Stimulated activated CD4-positive, alpha-beta T cell treated with anti-CD3 and anti-CD28 coated beads, Interleukin-1b, Interleukin-23, amount 100 ng/mL, for 24 hours (primary cell): ENCODE measurements around the gene HDAC11.

Source experiments
- DNase-seq, 4 experiments: peaks; one replicate each; pipeline ENCODE4 v3.0.0-alpha.2; 2020; ENCODE audit warnings: low read depth in 4 of 4, low spot score in 1 of 4

Gene HDAC11

DNA sequence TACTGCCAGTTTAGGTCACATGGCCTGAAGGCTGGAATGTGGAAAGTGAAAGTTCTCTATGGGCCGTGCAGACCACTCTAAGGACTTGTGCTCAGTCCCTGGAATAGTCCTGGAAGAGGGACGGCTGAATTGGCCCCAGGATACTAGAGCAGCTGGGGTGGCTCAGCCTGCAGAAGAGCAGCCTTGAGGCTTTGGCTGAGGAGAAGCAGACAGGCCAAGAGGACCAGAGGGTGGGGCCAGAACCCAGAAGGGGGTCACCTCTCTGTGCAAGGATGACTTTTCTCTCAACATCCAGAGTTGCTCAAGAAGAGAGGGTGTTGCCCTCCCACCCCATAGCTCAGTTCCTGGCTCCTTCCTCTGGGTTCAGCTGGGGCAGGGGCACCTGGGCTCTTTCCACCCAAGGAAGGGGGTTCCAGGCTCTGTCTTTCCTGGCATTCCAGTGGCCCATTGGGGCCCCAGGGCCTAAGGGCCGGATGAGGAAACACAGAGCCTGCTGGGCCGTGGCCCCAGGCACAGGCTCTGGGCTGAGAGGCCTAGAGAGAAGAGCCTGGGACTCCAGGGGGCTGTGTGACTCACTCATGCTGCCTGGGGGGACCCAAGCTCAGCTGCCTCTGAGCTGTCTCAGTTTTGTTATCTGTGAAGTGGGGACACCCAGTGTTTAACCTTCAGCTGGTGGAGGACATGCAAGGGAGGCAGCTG is 60.3 kb downstream of the HDAC11 start:
- DNase-seq = no peak

DNA sequence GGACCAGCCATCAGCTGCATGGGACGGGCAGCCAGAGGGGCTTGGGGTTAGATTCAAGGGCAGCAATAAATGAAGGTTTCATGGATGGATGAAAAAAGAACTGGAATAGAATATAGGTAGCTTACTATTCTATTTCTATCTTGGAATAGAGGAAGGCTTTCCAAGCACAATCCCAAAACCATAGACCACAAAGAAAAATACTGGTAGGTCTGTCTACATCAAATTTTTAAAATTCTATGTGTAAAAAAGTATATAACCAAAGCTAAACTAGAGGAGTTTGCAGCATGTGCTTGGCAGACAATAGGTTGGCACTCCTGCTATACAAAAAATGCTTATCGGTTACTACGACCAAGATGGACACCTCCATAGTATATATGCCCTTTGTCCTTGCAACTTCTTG is 61.6 kb downstream of the HDAC11 start:
- DNase-seq = no peak

DNA sequence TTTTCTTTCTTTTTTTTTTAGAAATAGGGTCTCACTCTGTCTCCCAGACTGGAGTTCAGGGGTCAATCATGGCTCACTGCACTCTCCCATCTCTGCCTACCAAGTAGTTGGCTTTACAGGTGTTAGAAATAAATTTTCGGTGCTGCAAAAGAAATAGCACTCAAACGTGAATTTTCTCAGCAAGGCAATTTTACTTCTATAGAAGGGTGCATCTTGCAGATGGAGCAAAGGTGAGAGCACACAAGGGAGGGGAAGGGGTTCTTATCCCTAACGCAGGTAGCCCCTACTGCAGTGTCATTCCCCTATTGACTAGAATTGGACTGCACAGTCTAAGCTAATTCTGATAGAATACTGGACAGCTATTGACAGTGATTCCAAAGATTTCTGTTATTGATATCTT is 62.0 kb downstream of the HDAC11 start:
- no peak for DNase-seq

DNA sequence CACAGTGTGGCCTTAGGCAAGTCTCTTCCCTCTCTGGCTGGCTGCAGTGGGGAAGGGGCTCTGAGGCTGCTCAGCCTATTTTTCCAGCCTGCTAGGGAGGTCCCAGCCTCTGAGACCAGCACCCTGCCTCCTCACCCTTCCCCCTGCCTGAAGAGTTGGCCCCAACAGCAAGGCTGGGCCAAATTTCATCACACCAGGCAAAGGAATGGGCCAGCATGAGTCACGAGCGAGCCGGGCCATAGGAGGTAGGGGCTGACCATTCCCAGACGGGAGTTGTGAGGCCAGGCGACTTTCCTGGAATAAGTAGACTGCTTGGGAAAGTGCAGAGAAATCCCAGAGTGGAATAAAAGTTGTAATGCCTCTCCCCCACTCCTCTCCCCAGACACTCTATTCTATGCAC is 63.1 kb downstream of the HDAC11 start:
- DNase-seq = no peak

DNA sequence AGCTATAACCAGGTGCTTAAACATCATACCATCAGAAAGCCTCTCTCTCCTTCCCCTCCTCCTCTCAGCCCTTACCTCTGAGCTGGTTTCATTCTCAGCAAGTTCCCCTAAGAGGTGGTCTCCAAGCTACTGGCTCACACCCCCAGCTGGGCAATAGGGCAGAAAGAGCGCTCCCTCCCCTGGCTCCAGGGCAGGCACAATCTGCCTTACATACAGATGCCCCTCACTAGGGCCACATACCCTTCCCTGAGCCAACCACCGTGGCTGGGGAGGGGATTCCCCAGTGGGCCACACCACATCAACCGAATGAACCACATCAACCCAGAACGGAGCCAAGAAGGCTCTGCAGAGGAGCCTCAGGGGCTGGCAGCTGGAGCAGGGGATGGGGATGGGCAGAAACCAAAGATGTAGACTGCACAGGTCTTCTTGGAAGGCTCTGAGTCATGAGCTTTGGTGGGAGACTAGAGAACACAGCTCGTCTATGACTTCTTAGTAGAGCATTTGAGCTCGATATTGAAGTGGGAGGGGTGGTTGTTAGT is 64.3 kb downstream of the HDAC11 start:
- DNase-seq = peak in 2 of 4 experiments; percentile 14 to 50

DNA sequence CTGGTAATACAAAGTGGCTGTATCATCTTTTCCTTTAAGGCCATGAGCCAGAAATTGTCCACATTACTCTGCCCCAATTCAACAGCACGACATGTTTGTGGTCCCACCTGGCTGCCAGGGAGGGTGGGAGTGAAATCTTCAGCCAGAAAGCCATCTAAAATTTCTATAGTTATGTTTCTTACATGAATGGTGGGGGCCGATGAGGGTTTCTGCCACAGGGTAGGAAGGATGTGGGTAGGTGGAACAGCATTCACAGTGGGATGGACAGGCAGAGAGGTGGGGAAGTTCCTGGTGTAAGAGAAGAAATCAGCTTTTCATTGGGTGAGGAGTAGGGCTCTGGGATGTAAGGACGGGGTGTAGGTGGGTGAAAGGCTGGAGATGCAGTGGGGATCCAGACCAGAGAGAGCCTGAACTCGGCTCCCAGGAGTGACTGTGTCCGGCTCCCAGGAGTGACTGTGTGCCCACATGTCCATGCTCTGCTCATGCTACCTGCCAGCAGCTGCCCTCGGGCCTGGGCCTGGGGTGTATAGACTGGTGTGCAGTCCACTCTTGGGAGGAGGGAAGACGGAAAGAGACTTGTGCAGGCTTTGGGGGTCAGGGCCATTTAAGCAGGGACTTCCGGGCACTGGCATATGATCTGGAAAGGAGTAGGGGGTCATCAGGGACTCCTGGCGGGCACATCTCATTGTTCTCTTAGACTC is 65.0 kb downstream of the HDAC11 start:
- no peak for DNase-seq

DNA sequence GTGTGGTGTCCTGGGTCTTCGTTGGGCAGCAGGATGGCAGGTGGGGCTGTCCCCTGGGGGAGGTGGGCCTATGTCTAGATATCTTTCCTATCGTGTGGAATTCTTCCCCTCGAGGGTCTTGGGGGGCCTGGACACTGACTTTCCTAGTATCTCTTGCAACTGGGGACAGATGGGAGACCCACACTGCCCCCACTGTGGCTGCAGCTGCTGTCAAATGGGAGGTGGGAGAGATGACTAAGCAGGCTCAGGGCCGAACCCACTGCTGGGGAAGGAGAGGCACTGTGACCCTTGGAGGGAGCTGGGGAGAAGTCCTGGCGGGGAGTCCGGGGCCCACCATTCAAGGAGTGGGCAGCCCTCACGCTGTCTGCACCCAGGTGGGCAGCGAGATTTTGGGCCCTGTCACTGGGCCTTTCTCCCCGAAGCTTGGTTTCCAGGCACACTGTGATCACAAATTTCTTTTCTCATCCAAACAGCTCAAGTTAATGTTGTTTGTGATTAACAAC is 65.9 kb downstream of the HDAC11 start:
- DNase-seq = no peak

DNA sequence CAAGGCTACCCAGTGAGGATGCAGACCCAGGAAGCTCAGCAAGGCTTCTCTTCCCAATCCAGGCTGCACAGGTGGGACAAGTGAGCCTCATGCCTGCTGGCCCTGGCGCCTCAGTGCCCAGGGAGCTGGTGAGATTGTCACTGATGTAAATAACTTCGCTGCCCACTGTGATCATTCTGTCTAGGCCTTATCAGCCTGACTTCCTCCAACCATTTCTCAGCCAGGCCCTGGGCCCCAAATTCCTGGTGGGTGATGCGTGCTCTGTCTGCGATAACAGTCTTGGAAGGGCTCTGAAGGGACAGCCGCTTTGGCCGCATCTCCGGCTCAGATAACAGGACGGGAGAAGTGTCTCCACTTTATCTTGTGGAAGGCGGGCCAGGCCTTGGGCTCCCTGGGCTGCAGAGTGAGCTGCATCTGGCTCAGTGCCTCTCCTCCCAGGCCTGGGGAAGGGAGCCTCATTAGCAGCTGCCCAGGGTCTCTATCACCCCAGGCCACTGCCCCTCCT is 66.6 kb downstream of the HDAC11 start:
- DNase-seq = no peak

DNA sequence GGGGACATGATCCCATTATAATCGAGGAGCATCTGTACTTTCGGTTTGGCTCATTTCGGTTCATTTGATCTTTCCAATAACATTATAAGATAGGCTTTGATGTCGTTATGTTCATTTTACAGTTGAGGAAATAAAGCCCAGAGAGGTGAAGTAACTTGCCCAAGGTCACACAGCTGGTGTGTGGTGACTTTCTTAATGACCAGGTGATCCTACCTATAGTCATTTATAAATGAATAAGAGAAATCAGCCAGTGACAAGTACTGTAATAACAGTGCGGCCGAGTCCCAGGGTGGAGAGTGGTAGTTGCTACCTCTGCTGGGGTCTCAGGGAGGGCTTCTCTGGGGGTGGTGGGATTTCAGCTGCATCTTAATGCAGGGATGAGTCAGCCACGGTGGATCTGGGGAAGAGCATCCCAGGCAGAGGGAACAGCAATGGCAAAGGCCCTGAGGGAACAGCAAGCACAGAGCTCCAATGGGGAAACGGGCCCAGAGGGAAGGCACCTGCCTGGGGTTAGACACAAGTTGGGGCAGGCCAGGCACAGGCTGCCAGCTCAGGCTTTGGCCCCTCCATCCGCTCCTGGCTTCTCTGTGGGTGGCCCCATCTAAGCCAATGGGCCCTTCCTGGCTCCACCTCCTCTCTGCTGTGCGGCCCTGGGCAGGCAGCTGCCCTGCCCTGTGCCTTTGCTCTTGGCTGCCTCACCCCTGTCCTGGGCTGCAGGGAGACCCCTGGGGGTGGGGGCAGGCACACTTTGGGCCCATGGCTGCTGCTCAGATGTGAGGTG is 67.7 kb downstream of the HDAC11 start:
- DNase-seq = no peak

DNA sequence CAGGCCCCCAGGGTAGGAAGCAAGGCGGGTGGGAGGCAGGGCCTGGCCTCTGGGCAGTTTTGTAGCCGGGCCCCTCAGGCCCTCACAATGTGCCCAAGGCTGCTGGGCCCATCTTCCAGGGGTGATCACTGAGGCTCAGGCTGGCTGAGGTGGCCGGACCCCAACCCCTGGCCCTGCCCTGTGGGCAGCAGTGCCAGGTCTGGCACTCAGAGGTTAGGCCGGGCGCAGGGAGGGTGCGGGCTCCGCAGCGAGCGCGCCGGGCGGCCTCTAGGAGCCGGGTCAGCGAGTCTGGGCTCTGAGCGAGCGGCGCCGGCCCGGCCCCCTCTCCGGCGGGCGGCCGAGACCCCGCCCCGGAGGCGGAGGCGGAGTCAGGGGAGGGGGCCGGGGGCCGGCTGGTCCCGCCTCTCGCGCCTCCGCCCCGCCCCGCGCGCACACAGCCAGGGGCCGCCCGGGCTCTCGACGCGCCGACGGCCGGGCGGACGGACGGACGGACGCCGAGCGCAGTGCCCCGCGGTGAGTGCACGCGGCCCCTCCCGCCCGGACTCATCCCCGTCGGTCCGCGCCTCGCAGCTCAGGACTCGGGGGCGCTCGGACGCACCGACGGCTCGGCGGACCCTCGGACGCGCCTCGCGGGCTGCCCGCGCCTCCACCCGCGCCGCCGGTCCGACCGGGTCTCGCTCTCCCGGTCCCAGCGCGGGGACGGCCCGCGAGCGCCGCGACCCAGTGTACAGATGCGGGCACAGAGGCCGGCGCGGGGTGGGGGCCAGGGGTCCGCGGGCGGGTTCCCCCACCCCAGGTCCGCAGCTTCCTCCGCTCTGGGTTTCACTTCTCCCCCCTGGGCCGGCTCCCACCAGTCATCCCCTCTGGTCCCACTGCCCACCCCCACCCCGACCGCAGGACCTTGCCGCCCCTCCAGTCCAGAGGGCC is 68.9 kb downstream of the HDAC11 start, which contains the start of gene FBLN2:
Gene FBLN2, plus strand, starts transcription at position 430 of the 927 bp plus-strand sequence. CDS start 21,231 bp downstream, outside the sequence.
- DNase-seq = peak in 1 of 4 experiments; percentile 7

DNA sequence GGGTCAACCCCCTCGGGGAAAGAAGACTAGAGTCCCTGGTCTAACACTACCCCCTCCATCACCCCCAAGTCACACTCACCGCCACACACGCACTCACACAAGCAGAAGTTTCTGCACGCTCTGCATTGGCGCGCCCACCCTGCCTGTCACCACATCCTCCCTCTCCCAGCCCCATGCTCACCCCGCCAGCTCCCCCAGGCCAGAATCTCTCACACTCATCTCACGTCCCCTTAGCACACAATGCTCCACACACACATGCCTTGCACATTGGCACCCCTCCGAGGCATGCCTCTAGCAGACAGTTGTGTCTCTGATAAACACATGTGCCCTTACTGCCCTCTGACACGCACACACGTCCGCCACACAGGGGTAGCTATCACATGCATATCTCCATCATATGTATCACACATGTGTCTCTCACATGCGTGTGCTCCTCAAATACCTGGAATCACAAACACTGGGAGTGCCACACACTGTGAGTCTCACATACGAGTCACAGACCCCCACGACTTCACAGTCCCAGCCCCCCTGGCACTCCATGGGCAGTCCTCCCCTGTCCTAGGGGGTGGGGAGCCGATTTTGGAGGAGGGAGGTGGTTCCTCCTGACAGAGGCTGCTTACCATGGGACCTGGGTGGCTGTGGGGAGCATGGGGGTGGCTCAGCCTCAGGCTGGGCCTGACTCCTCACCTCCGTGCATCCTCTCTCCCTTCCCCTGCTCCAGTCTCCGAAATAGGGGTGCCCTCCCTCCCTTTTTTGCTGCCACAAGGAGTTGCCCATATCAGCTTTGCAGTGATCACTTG is 69.7 kb downstream of the HDAC11 start:
- no peak for DNase-seq

DNA sequence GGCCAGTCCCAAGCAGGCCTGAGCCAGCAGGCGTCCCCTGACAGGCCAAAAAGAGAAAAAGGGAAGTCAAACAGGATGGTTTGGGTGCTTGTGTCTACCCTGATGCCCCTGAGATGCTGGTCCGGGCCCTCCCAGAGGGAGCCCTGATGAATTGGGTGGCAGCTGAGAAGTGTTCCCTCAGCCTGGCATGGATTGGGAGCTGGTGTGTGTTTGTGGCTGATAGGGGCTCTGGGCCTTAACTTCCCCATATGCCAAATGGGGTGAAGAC is 70.3 kb downstream of the HDAC11 start:
- DNase-seq = no peak

DNA sequence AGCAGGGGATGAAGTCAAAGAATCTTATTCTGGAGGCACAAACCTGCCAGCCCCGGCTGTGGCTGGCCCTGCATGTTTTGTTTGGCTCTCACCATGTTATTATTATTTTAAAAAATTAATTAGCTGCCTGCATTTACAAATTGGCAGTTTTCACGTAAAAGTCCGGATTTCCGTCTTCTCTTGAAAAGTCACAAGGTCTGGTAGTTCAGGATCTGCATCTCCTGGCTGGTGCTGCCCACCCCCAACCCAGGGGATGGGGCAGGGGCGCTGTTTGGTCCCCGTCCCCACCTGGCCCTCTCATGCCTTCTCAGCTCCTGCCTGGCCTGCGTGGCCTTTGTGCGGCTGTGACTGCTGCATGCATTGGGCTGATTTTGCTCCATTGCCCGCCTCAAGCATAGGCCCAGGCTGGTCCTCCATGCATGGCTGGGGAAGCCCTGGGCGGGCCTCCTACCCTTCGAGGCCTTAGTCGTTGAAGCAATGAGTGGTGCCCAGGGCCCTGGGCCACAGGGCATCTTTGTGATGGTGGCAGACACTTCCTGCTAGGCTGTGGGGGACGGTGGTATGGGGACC is 70.8 kb downstream of the HDAC11 start:
- DNase-seq = no peak

DNA sequence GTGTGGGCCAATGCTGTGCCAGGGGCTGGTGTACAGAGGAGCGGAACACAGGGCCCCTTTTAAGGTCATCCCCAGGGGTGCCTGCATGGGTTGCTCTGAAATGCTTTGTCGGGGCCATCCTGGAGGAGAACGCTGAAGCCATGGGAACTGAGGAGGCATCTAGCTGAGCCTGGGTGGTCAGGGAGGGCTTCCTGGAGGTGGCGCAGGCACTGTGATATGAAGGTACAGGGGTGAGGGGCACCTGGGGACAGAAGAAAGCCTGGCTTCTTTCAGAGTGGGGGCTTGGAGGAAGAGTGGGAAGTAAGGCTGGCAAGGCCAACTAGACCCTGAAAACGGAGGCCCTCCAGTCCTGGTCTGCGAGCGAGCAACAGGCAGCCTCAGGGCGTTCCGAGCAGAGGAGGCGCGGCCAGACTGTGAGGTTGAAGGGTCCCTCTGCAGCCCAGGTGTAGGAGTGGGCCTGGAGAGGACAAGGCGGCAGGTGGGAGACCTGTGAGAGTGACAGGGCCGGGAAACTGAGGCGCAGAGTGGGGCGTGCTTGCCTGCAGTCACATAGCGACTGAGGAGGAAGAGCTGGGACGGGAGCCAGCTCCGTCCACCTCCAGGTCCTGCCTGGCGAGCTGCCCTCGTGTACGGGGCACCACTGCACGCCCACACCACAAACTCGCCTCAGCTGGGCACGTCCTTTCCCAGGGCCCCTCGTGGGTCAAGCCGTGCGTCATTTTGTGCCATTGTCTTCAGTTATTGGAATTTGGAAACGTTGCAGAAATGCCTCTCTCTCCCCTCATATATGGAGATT is 72.9 kb downstream of the HDAC11 start:
- no peak for DNase-seq

DNA sequence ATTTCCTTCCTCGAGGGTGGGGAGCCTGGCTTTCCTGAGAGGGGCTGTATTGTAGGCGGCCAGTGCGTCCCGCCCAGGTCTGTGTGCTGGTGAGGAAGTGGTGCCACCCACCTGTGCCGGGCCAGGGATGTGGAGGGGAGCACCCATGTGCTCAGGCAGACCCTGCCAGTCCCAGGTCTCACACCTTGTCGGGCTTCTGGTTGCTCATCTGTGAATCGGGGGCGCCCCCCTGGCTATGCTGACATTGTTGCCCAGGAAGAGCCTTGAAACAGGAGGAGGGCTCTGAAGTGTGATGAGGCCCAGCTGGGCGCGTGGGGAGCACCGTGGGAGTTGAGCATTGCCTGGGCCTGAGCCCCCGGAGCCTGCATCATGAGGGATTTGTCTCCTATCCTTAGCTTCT is 73.6 kb downstream of the HDAC11 start:
- no peak for DNase-seq

DNA sequence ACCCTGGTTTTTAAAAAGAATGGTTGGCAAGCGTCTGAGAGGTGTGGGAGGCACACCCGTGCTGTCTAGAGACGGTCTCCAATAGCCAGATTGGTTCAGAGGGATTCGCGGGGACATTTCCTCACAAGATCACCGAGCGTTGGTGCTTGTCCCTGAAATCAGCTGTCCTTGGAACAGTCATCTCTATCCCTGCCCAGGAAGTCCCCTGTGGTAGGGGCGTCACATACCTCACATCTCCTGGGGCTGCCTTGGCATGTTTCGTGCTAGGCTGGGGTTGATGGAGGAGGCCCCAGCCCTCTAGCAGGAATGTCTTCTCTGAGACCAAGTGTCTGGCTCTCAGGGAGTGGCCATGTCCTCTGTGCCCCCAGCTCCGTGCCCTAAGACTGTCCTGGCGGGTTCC is 75.6 kb downstream of the HDAC11 start:
- no peak for DNase-seq
